ENCODE results near the gene RNF207. TPM values are rescaled to one million over a fixed set of nuclear protein-coding genes. Genes with fewer than 3 reads are reported as not detected.

RNF207 gene
- total RNA-seq, 1 donor from 2014 or later = 83.3 TPM

- Histone ChIP-seq H3K27ac (replicated peaks) (peak overlapping the region; percentile 98), H3K9me3 (replicated peaks) (no peaks in the 10 kb centered on the region), H3K4me1 (peaks cover 76% of the 10 kb centered on the region), H3K4me3 (peak overlapping the region; percentile 83), H3K36me3 (peaks cover 26% of the 10 kb centered on the region), H3K27me3 (ENCODE audit: low read depth) (no peaks in the 10 kb centered on the region)
- no peak for TF ChIP-seq CTCF (IDR thresholded peaks at IDR 0.05; ENCODE audit: borderline replicate concordance)
- no peak for DNase-seq
- intact Hi-C loops (cut with micrococcal nuclease) = no loop called here
Observed at GRCh38 chr1:6207921-6208320, 2.0 kb downstream of the RNF207 start.

- Histone ChIP-seq H3K27ac (replicated peaks) (peak overlapping the region; percentile 98), H3K4me3 (peak overlapping the region; percentile 83), H3K9me3 (replicated peaks) (no peaks in the 10 kb centered on the region), H3K4me1 (peaks cover 76% of the 10 kb centered on the region), H3K36me3 (peaks cover 34% of the 10 kb centered on the region), H3K27me3 (ENCODE audit: low read depth) (no peaks in the 10 kb centered on the region)
- intact Hi-C loops (cut with micrococcal nuclease) = no loop called here
- peak; percentile 56 for DNase-seq
- peak; percentile 63 for TF ChIP-seq CTCF (IDR thresholded peaks at IDR 0.05; ENCODE audit: borderline replicate concordance)
Observed at GRCh38 chr1:6208723-6209660, 3.1 kb downstream of the RNF207 start.

- Histone ChIP-seq H3K4me1 (peaks cover 67% of the 10 kb centered on the region), H3K27ac (replicated peaks) (peak overlapping the region; percentile 98), H3K9me3 (replicated peaks) (no peaks in the 10 kb centered on the region), H3K27me3 (ENCODE audit: low read depth) (no peaks in the 10 kb centered on the region), H3K36me3 (peaks cover 43% of the 10 kb centered on the region), H3K4me3 (peak overlapping the region; percentile 83)
- intact Hi-C loops (cut with micrococcal nuclease) = no loop called here
- DNase-seq = no peak
- TF ChIP-seq CTCF (IDR thresholded peaks at IDR 0.05; ENCODE audit: borderline replicate concordance) = no peak
Observed at GRCh38 chr1:6209661-6210580, 4.0 kb downstream of the RNF207 start.

- intact Hi-C loops (cut with micrococcal nuclease) = no loop called here
- no peak for TF ChIP-seq CTCF (IDR thresholded peaks at IDR 0.05; ENCODE audit: borderline replicate concordance)
Observed at GRCh38 chr1:6210591-6211355, 4.9 kb downstream of the RNF207 start.

GRCh38 chr1:6211731-6212130 is 5.8 kb downstream of the RNF207 start:
- no peaks in the 10 kb centered on the region for H3K9me3 ChIP-seq (replicated peaks)
- H3K27ac ChIP-seq (replicated peaks) = no peak overlapping the region
- peaks cover 57% of the 10 kb centered on the region for H3K36me3 ChIP-seq
- DNase-seq = no peak
- no peak overlapping the region for H3K4me3 ChIP-seq
- no peak for TF ChIP-seq CTCF (IDR thresholded peaks at IDR 0.05; ENCODE audit: borderline replicate concordance)
- intact Hi-C loops (cut with micrococcal nuclease) = no loop called here
- H3K27me3 ChIP-seq (ENCODE audit: low read depth) = no peaks in the 10 kb centered on the region
- peaks cover 49% of the 10 kb centered on the region for H3K4me1 ChIP-seq

More at GRCh38 chr1:6210591-6211355, 4.9 kb downstream of the RNF207 start:
- Histone ChIP-seq H3K4me1 (peaks cover 59% of the 10 kb centered on the region), H3K27me3 (ENCODE audit: low read depth) (no peaks in the 10 kb centered on the region), H3K27ac (replicated peaks) (no peak overlapping the region), H3K36me3 (peaks cover 49% of the 10 kb centered on the region), H3K9me3 (replicated peaks) (no peaks in the 10 kb centered on the region), H3K4me3 (no peak overlapping the region)
- no peak for DNase-seq

Measured in left ventricle myocardium inferior (tissue), 1 donor.